HG02884 (cell line): ENCODE results near the gene SIPA1L2.

Source experiments
- ATAC-seq: cut with Tn5 transposase; IDR thresholded peaks from one replicate; pipeline ENCODE4 v1.9.1; 2021; ENCODE audit warnings: mild to moderate bottlenecking, moderate library complexity; ENCODE audit not compliant: unreplicated experiment

The SIPA1L2 gene, protein sequence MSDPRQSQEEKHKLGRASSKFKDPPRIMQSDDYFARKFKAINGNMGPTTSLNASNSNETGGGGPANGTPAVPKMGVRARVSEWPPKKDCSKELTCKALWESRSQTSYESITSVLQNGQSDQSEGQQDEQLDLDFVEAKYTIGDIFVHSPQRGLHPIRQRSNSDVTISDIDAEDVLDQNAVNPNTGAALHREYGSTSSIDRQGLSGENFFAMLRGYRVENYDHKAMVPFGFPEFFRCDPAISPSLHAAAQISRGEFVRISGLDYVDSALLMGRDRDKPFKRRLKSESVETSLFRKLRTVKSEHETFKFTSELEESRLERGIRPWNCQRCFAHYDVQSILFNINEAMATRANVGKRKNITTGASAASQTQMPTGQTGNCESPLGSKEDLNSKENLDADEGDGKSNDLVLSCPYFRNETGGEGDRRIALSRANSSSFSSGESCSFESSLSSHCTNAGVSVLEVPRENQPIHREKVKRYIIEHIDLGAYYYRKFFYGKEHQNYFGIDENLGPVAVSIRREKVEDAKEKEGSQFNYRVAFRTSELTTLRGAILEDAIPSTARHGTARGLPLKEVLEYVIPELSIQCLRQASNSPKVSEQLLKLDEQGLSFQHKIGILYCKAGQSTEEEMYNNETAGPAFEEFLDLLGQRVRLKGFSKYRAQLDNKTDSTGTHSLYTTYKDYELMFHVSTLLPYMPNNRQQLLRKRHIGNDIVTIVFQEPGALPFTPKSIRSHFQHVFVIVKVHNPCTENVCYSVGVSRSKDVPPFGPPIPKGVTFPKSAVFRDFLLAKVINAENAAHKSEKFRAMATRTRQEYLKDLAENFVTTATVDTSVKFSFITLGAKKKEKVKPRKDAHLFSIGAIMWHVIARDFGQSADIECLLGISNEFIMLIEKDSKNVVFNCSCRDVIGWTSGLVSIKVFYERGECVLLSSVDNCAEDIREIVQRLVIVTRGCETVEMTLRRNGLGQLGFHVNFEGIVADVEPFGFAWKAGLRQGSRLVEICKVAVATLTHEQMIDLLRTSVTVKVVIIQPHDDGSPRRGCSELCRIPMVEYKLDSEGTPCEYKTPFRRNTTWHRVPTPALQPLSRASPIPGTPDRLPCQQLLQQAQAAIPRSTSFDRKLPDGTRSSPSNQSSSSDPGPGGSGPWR (N-terminal part only)

DNA sequence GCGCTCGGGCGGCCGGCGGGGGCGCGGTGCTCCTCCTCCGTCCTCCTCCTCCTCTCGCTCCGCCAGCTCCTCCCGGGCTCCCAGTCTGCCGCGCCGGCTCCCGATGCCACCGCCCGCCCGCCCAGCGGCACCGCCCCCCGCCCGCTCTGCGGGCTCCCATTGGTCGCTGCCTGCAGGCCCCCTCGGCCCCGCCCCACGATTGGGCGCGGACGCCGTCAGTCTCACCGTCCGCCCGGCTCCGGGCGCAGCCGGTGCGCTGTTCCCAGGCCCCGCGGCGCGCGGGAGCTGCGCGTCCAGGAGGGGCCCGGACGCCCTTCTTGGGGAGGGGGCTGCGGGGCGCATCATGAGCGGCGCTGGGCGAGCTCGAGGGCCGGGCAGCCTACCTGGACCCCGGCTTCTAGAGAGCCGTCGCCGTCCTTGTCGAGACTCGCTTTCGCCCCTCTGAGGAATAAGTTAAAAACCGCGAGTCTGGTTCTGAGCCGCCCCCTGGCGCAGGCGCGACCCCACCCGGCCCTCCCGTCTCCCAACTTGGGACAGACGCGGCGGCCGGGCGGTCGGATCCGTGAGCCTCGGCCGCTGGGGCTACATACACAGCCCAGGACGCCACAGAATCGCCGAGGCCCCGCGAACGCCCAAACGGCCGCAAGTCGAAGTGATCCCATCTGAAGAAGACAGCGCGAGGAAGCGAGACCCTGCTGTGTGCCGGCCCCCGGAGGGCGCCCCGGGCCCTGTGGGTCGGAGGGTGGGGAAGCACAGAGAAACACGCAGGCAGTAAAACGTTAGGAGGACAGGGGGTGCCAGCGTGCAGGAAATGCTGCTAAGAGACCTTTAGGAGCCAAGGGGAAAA, at the start of gene SIPA1L2:
TSS of gene SIPA1L2 (minus strand) at position 87 of the 847 bp plus-strand sequence. CDS start 114,794 bp downstream, outside the sequence.
- ATAC-seq, result peak; percentile 98

DNA sequence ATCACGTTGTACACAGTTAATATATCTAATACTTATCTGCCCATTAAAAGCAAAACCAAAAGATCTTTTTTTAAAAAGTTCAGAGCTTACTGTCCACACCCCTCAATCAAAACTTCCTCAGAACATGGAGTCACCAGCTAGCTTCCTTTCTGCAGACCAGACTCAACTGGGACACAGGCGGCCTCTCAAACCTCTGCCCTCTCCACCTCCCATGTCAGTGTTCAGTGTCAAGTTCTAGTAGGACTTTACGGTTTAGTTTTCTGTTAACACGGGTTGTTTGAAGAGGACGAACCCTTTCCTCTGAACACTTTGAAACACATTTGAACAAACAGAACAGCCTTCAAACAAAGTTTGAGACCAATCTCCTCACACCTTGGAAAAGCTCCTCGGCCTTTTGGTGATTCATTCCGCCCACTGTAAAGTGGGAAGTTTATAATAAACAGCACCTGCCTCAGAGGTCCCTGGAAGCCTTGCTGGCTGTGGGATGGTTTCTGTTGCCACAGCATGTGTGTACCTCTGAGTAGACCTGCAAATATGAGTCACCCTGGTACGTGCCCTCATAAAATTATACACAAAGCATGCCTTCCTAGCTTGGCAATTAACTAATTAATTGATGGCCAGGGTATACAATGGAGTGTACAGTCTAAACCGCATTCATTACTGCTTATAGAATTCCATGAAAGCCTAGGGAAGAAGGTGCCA, 48.4 kb upstream of the SIPA1L2 start:
- ATAC-seq, result no peak

DNA sequence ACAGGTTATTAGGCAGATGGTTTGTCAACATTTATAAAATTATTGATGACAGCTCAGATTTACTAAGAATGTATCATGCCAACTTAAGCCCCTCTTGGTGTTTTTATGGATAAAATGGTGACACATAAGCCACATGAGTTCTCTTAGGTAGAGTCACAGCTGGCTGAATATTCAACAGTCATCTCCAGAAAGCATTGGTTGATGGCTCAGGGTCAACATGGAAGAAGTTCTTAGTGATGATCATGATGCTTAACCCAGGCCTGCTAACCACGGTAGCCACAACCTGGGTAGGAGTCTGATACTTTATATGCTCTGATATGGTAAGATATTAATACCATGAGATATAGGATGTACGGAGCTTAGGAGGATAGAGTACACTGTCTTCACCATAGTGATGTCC, 46.4 kb upstream of the SIPA1L2 start:
- ATAC-seq, result no peak

DNA sequence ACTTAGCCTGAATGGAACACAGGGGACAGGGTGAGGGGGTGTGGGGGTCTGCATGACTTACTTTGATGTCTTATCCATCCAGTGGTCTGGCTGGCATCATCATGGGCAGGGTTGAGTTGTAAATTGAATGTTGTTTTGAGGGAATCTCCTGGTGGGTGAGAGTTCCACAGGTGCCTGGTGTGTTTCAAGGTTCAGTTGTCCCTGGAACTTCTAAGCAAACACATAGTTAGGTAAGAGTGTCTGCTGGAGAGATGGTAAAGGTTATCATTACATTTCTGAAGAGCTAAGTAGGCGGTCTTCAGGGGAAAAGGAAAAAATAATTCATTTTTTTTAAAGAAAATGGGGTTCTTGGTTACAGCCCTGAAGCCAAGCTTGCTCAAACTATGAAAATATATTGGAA, 46.0 kb upstream of the SIPA1L2 start:
- no peak for ATAC-seq

DNA sequence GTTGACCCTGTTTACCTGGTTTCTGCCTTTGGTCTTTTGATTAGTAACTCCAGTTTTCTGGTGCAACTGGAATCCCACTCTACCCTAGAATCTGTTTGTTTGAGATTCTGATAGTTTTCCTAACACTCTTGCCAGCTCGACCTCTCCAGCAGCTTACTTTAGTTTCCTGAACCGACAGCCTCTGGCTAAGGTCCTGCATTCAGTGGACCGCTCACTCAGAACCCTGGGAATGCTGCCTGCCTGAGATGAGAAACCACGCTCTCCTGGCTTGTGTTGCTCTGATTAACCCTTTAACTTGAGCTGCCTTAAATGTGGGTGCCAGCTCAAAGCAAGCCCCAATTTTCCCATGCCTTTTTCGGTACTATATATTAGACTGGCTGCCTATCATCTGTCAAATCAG, 45.3 kb upstream of the SIPA1L2 start:
- no peak for ATAC-seq

DNA sequence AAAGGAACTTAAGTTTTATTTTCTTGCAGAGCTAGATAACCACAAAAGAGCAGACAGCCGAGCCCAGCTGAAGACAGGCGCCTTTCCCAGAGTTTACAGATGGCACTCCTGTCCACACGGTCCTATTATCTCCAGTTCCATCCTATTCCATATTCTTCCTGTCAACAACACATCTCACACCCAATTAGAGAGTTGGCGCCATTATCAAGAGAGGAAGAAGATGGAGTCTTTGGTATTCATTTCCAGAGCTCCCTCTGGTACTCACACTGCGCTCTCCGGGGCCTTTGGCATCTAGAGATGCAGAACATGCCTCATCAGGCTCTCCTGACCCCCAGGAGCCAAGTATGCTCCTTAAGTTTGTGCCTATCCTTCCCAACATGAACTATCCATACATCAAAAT, 43.3 kb upstream of the SIPA1L2 start:
- no peak for ATAC-seq

DNA sequence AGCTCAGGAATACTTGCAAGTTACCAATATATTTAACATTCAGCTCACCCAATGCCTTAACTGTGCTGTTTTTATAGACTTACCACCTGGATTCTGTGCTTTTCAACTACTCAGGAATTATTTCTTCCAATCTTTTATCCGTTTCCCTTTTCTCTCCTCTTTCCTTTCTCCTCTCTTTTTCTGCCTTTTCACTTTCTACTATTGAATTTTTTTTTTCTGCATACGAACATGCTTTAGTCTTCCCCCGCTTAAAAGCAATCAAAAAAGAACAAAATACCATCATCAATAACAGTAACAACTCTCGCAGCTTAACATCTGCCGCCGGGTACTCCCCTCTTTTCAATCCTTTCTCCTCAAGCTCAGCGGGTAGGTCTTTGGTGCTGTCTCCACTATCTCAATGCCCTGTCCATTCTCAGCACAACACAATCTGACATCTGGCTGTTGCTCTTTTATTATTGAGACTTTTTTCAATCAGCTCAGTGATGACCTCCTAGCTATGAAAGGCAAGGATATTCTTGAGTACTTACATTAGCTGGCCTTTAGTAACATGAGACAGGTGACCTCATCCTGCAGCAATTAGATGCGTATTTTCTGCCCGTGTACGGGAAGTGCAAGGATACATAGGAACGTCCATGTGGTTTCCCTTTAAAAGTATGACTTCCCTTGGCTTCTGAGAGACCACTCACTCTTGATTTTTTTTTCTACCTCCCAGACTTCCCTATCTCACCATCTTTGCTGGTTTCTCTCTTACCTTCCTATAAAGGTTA, 40.2 kb upstream of the SIPA1L2 start:
- ATAC-seq, result no peak

DNA sequence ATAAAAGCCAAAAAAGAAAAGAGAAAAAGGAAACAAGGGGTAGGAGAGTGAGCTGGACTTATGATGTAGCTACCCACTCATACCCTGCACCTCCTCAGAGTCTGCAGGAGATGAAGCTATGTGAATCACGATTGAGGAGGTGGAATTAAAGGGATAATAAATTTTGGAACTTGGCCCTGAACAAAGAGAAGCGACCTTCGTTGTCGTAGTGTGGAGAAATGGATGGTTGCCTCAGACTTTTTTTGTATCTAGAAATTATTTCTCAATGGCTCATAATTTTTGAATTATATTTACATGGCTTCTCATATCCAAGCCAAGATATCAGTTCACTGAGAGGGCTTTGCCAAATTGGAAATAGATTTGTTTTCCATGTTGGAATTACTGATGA, 37.8 kb upstream of the SIPA1L2 start:
- ATAC-seq, result no peak

DNA sequence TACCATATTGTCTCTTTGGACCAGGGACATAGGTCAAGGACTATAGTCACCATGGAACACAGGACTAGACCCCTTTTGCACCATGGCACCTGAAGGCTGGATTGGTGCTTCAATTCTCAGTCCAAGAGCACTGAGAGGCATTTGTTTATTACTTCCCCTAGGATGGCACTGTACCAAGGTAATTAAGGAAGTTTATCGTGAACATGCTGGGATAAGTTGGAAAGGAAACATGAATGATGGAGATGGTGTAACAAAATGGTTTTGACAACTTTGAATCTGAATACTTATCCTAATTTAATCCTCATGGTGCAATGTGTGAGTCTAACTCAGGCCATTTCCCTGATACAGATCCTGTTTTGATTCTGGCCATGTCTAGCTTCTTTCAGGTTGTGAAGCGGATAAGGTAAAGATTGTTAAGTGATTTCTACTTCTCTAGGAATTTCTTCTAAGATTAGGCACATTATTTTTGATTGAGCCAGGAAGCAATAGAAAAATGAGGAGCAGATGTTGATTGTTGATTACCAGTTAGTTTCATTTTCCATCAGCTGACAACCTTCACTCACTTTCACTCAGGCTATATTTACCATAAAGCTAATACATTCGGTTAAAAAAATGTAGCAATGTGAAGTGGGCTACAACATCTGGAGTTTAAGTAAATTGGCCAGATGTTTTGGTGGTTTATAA, 37.3 kb upstream of the SIPA1L2 start:
- ATAC-seq, result no peak

DNA sequence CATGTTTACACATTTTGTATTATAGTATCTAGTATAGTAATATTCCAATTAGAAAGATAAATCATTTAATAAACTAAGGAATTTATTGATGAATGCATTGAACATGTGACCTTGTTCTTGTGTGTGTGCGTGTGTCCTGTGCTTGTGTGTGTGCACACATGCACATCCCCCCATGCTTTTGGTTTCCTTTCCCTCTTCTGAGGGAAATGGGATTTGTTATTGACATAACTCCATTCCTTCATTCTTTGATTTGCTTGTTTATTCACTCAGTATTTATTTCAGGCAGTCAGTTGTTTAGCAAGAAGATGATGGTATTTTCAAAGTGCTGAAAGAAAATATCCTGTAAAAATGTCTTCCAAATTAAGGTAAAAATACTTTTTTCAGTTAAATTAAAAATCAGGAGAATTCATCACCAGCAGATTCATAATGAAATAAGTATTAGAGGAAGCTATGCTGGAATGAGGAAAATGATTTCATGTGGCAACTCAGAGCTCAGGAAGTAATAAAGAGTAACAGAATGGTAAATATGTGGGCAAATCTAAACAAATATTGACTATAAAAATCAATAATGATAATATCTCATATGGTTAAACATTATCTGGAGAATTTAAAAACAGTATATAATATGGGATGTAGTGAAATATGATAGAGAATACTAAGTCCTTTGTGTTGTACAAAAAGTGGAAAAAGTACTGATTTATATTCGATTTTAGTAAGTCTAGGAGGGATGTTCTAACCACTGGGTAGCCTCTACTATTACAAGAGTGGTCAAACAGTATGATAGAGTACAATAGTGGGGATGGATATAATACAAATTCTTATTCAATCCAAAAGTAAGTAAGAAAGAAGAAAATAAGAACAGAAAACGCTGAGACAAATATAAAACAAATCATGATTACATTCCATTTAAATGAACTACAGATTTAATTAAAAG, 35.2 kb upstream of the SIPA1L2 start:
- no peak for ATAC-seq

DNA sequence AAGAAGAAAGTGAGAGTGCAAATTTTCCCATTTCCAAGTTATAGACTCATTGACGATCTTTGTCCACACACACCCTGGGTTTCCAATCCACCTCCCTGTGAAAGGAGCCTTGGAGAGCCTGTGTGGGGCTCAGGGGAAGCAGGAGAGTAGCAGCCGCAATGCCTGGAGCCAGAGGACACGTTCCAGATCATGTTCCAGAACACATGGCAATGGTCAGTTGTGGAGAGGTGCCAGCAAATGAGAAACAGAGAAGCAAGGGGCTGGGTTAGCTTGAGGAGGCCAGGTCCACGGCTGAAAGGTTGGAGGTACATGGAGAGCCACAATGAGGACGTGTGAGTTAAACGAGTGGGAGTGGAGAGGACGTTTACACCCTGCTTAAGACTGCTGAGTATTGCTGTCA, 33.0 kb upstream of the SIPA1L2 start:
- no peak for ATAC-seq

DNA sequence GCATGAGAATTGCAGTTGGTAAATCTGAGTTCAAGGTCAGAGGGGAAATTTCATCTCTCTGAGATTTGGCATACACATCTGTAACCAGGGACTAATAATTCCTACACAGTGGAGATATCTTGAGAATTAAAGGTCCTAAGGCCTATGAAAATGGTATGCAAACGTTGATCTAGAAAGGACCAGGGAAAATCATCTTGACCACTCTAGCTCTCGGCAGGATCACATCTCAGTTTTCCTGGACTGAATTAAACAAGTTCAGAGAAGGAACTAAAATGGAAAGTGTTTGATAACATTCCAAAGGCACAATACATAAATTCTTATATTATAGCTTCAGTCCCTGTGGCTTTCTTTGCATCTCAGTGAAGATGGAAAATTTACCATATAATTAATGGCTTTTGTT, 28.5 kb upstream of the SIPA1L2 start:
- no peak for ATAC-seq

DNA sequence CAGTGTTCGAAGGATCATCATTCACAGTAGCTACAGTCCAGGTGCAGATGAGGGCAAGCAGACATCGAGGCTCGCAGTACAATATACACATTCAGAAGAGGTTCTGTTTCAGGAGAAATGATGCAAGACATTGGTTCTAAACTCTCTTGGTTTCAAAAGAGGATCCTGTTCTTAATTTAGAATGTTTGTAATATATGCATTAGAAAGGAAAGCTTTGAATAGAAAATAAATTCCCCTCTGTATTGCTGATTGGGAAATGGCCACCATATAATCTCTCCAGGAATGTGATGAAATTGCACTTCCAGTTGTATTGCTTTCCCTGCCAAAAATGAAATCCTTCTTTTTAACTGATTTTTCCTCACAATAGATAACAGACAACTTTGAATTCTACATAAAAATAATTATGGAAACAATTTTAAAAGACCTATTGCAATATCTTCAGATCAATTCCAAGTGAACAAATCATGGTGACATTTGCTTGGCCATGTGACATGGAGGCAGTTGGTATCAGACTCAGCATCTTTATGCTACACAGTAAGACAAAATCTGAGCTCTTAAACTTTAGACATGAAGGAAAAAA, 27.6 kb upstream of the SIPA1L2 start:
- ATAC-seq, result no peak

DNA sequence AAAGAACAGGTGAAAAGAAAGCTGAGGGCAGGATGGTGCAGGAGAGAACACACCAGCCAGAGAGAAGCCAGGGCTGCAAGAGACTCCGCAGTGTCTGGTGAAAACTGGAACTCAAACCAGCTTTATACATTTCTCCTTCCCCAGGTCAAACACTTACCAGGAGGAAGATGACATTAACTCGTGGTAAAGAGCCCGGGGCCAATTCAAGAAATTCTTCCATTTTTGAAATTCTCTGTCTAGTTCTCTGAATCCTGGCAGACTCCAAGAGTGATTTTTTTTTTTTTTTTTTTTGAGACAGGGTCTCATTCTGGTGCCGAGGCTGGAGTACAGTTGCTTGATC, 25.8 kb upstream of the SIPA1L2 start:
- no peak for ATAC-seq

DNA sequence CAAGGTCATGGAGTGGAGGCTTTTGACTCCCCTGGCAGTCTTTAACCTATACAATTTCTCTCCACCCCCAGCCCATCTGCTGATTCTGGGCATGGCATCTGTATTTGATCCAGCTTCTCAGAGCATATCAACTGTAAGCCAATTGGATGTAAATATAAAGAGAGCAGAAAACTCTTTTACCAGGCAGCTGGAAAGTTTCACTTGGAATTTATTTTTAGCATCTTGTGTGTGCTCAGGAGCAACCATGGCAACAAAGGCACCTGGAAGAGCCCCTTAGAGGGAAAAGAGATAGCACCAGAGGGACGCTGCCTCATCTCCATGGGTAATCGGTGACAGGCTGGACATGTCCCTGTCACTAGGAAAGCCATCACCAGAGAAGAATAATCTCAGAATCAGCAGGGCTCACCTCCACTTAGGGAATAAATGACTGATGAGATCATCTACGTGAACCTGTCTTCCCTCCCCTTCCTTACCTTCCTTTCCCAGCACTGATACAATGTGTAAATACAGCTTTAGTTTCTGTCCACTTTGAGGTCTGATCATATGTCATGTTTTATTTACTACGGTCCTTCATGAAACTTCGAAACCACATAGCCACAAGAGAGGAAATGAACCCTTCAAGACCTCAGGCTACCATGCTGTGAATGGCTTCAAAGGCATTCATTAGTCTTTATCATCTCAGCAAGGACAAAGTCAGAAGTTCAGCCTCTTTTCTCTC, 25.3 kb upstream of the SIPA1L2 start:
- peak; percentile 59 for ATAC-seq

DNA sequence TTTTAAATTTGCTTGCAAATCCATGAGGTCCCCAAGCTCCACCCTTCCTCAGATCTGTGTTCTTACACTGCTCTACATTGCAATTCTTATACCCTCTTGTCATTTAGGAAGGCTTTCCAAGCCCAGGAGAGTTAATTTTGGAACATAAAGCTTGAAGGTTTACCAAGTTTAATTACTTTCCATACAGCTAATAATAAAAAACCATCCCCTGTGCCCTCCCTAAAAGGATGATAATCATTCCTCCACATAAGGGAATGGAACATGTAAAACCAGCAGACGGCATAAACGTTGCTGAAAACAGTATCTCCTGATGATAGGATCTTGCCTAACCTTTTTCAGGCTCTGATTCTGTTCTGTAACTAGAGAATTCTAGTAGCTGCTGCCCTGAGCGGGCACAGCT, 23.9 kb upstream of the SIPA1L2 start:
- ATAC-seq, result no peak

DNA sequence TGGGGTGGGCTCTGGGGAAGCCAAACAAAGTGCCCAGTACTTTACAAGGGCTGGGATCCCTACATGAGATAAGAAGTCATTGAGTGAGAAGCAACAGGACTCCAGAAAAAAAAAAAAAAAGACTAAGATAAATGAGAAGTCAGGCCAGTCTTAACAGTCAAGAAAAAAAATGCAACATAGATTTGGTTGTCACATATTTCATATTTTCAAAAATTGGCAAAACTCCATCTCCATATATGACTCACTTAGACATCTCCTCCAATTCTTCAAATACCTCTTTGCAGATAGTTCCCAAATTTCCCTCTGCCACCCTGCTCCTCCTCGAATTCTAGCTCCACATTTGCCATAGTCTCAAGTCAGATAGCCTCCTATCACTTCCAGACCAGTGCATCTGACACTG, 20.9 kb upstream of the SIPA1L2 start:
- ATAC-seq, result no peak
